Germinal center (tissue), 1 donor: ENCODE results near the gene ANAPC16.
"Not testable (repeated sequence)": the region's sequence is repeated elsewhere in the genome, so short reads cannot be mapped to it uniquely, and the experiment has no call there.

Experiments used
- DNase-seq: peaks from one replicate; pipeline ENCODE4 v3.0.0; 2012; ENCODE audit warnings: mixed read lengths, low spot score

Gene ANAPC16

GRCh38 chr10:72211832-72212231, 4.0 kb upstream of the ANAPC16 start:
- not testable (repeated sequence) for DNase-seq

GRCh38 chr10:72218325-72218724, 2.5 kb downstream of the ANAPC16 start:
- peak; percentile 30 for DNase-seq

GRCh38 chr10:72218726-72219125, 2.9 kb downstream of the ANAPC16 start:
- DNase-seq, result no peak

- no peak for DNase-seq
Measured at GRCh38 chr10:72219235-72219814, 3.5 kb downstream of the ANAPC16 start.

- DNase-seq, result no peak
Measured at GRCh38 chr10:72220637-72221036, 4.8 kb downstream of the ANAPC16 start.

GRCh38 chr10:72221278-72221677, 5.5 kb downstream of the ANAPC16 start:
- DNase-seq, result no peak

- no peak for DNase-seq
Measured at GRCh38 chr10:72223743-72224101, 7.9 kb downstream of the ANAPC16 start.

- DNase-seq, result not testable (repeated sequence)
Measured at GRCh38 chr10:72224191-72224590, 8.4 kb downstream of the ANAPC16 start.

- no peak for DNase-seq
Measured at GRCh38 chr10:72226418-72227027, 10.7 kb downstream of the ANAPC16 start.

- DNase-seq, result no peak
Measured at GRCh38 chr10:72227826-72228225, 12.0 kb downstream of the ANAPC16 start.

GRCh38 chr10:72228318-72228751, 12.5 kb downstream of the ANAPC16 start:
- no peak for DNase-seq

GRCh38 chr10:72229261-72230251, 13.7 kb downstream of the ANAPC16 start:
- no peak for DNase-seq

- no peak for DNase-seq
Measured at GRCh38 chr10:72233621-72234020, 17.8 kb downstream of the ANAPC16 start.

- no peak for DNase-seq
Measured at GRCh38 chr10:72234560-72235095, 18.8 kb downstream of the ANAPC16 start.

- DNase-seq, result no peak
Measured at GRCh38 chr10:72235544-72236279, 19.9 kb downstream of the ANAPC16 start.

- no peak for DNase-seq
Measured at GRCh38 chr10:72238392-72239175, 22.8 kb downstream of the ANAPC16 start.

GRCh38 chr10:72239409-72239808, 23.6 kb downstream of the ANAPC16 start:
- no peak for DNase-seq

- DNase-seq, result no peak
Measured at GRCh38 chr10:72240371-72240770, 24.6 kb downstream of the ANAPC16 start.

- DNase-seq, result no peak
Measured at GRCh38 chr10:72241691-72242252, 26.0 kb downstream of the ANAPC16 start.

- DNase-seq, result no peak
Measured at GRCh38 chr10:72242675-72243074, 26.9 kb downstream of the ANAPC16 start.
